ENCODE data around the gene PPP1R10. TPM values are rescaled to one million over a fixed set of nuclear protein-coding genes. Genes with fewer than 3 reads are reported as not detected.
A peak's percentile ranks its signal among the peaks of the same experiment; 100 is the strongest.

The PPP1R10 gene
- total RNA-seq, 1 experiment from 2014 or later, result 119 TPM

- Mint-ChIP-seq H3K36me3 (ENCODE audit: insufficient read depth, unreplicated experiment) (peaks cover 62% of the 10 kb centered on the region), H3K27me3 (ENCODE audit: unreplicated experiment) (no peaks in the 10 kb centered on the region), H3K4me1 (ENCODE audit: low read depth, unreplicated experiment) (peaks cover 21% of the 10 kb centered on the region), H3K27ac (ENCODE audit: unreplicated experiment) (no peak overlapping the region), H3K9me3 (ENCODE audit: low read depth, unreplicated experiment) (no peaks in the 10 kb centered on the region), H3K4me3 (ENCODE audit: low read depth, unreplicated experiment) (no peak overlapping the region)
- no TSS peak for BruUV-seq (replicated peaks)
- CTCF ChIA-PET, result no interaction called here
- intact Hi-C loops (cut with micrococcal nuclease; ENCODE audit: unreplicated experiment), result no loop called here
- TF ChIP-seq CTCF (IDR thresholded peaks at IDR 0.05; ENCODE audit: unreplicated experiment), result no peak
- DNase-seq, result no peak
Observed at GRCh38 chr6:30554404-30554803, 62.6 kb downstream of the PPP1R10 start.

Small RNA genes within 50 kb of the gene (microRNA-seq; reads per million reads assigned to microRNA genes)
- 1,036 reads per million, percentile 84 among the genes with 10 or more reads in this experiment for gene MIR877

Other genes with a start within 250 kb of the PPP1R10 start
- 161 and 230 TPM in 2 replicates for gene HLA-E, start 127.7 kb downstream of the PPP1R10 start, total RNA-seq (2022)
- gene GNL1, start 60.8 kb downstream of the PPP1R10 start, total RNA-seq (2022), result 68.4 and 81.3 TPM in 2 replicates
- gene PRR3, start 59.9 kb downstream of the PPP1R10 start, total RNA-seq (2022), result 21.0 and 21.5 TPM in 2 replicates
- 88.3 and 92.4 TPM in 2 replicates for gene ABCF1, start 45.8 kb downstream of the PPP1R10 start, total RNA-seq (2022)
- gene MRPS18B, start 597 bp upstream of the PPP1R10 start, total RNA-seq (2022), result 103 and 107 TPM in 2 replicates
- 23.0 and 30.0 TPM in 2 replicates for gene ATAT1, start 9.6 kb upstream of the PPP1R10 start, total RNA-seq (2022)
- 25.3 and 32.4 TPM in 2 replicates for gene C6orf136, start 29.9 kb upstream of the PPP1R10 start, total RNA-seq (2022)
- gene DHX16, start 55.8 kb upstream of the PPP1R10 start, total RNA-seq (2022), result 51.6 and 55.6 TPM in 2 replicates
- gene PPP1R18, start 69.4 kb upstream of the PPP1R10 start, total RNA-seq (2022), result 22.0 and 28.2 TPM in 2 replicates
- 22.8 and 30.2 TPM in 2 replicates for gene NRM, start 73.7 kb upstream of the PPP1R10 start, total RNA-seq (2022)
- gene MDC1, start 100.0 kb upstream of the PPP1R10 start, total RNA-seq (2022), result 62.4 and 66.6 TPM in 2 replicates
- 967 and 1,123 TPM in 2 replicates for gene TUBB, start 103.1 kb upstream of the PPP1R10 start, total RNA-seq (2022)
- gene FLOT1, start 125.4 kb upstream of the PPP1R10 start, total RNA-seq (2022), result 240 and 243 TPM in 2 replicates
- gene IER3, start 127.3 kb upstream of the PPP1R10 start, total RNA-seq (2022), result 270 and 458 TPM in 2 replicates

Measured in Calu3 (cell line).